Breast epithelium (tissue), 3 donors: Measurements from ENCODE around the gene COA1.
"Not testable (repeated sequence)": the region's sequence is repeated elsewhere in the genome, so short reads cannot be mapped to it uniquely, and the experiment has no call there.

Experiments used
- POLR2A ChIP-seq: fragments of 450-650 bp; IDR thresholded peaks from one replicate; pipeline ENCODE4 v1.6.1; 2016; ENCODE audit warnings: antibody characterized with exemption, mild to moderate bottlenecking, moderate library complexity
- TF ChIP-seq, protein P1 (sequence below), 3 donors: fragments of 450-650 bp; IDR thresholded peaks; one replicate each; pipeline ENCODE4 v1.5.1; 2016 to 2017; ENCODE audit warnings: antibody characterized with exemption in 3 of 3, mild to moderate bottlenecking in 3 of 3, moderate library complexity in 3 of 3

DNA sequence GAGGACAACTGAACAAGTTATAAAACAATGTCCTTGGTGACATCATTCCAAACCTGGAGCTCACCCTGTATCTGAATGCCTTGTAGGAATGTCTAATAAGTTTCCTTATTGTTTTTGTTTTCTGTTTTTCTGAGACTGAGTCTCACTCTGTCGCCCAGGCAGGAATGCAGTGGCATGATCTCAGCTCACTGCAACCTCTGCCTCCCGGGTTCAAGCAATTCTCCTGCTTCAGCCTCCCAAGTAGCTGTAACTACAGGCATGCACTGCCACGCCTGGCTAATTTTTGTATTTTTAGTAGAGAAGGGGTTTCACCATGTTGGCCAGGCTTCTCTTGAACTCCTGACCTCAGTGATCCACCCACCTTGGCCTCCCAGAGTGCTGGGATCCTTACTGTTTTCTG is 2.2 kb upstream of the COA1 start:
- TF ChIP-seq POLR2A = not testable (repeated sequence)
- TF ChIP-seq, protein P1, sequence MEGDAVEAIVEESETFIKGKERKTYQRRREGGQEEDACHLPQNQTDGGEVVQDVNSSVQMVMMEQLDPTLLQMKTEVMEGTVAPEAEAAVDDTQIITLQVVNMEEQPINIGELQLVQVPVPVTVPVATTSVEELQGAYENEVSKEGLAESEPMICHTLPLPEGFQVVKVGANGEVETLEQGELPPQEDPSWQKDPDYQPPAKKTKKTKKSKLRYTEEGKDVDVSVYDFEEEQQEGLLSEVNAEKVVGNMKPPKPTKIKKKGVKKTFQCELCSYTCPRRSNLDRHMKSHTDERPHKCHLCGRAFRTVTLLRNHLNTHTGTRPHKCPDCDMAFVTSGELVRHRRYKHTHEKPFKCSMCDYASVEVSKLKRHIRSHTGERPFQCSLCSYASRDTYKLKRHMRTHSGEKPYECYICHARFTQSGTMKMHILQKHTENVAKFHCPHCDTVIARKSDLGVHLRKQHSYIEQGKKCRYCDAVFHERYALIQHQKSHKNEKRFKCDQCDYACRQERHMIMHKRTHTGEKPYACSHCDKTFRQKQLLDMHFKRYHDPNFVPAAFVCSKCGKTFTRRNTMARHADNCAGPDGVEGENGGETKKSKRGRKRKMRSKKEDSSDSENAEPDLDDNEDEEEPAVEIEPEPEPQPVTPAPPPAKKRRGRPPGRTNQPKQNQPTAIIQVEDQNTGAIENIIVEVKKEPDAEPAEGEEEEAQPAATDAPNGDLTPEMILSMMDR (IDR thresholded peaks at IDR 0.05) = not testable (repeated sequence)
